Measurements from ENCODE around the gene ABTB2.

The ABTB2 gene

DNA sequence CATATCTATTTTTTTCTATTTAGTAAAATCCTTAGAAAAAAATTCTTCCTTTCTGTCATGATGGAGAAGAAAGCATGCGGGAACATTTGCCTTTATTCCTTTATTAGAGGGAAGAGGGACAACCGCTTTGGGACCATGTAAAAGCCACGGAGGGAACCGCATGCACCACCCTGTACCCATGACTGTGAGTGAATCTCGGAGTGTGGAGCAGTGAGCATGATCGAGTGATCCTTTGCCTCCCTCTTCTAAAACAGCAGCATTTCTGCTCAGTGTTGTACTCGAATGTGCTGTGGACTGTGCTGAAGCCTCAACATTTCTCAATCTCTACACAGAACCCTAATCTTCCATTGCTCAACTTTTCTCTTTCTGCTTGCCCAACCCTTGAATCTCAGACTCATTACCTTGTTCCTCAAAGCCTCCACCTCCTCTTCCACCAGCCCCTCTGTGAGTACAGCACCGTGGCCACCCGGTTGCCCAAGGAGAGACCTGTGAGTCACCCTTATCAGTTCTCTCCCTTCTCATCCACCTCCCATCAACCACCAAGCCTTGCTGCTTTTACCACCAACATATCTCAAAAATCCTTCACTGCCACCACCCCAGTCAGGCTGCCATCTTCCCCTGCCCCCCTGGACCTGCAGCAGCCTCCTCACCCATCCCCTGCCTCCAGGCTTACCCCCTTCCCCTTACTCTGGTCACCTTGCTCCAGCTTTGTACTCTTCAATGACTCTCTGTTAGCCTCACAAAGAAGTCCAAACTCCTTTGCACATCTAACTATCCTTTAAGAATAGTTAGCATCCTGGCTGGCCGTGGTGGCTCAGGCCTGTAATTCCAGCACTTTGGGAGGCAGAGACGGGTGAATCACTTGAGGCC lies 149.3 kb downstream of the ABTB2 start:
- no peak for TF ChIP-seq POLR2AphosphoS5 (IDR thresholded peaks at IDR 0.05; ENCODE audit: low read depth, low read length)
- TF ChIP-seq REST (IDR thresholded peaks at IDR 0.05; ENCODE audit: insufficient read depth in 1 of 2, low read depth in 2 of 2, low read length in 2 of 2), result no peak
- no peak for TF ChIP-seq FOXP2 (optimal IDR thresholded peaks at IDR 0.05; ENCODE audit: borderline replicate concordance, extremely low read depth, extremely low read length, insufficient read depth)
- no peak for TF ChIP-seq TAF1 (IDR thresholded peaks at IDR 0.05; ENCODE audit: borderline replicate concordance, insufficient read depth, low read length)
- no peak for TF ChIP-seq SIN3A (IDR thresholded peaks at IDR 0.05; ENCODE audit: borderline replicate concordance, insufficient read depth, low read length)

DNA sequence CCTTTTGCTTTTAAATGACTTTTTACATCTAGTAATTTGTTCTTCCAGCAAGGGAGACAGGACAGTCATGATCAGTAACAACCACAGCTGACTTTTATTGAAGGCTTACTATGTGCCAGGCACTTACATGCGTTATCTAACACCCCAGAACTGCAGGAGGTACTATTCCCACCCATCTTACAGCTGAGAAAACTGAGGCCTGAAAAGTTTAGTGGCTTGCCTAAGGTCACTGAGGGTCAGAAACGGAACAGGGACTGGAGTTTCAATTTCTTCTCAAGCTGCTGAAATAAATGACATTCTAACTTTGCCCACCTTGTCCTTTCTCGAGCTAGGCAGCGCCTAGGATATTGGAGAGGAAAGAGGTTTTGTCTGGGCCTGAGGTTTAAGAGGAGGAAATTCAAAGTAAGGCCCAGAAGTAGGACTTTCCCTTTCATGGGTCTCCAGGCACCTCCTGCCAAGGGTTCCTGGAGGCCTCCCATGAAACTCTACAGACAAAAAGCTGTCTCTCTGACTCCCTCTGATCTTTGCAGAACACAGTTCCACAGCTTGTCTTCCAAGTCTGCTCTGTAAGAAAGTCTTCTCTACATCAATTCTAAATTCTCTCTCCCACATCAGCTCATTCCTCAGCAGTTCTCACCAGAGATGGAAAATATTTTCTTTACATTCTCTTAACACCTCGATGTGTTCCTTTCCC lies 150.2 kb downstream of the ABTB2 start:
- TF ChIP-seq FOXP2 (optimal IDR thresholded peaks at IDR 0.05; ENCODE audit: borderline replicate concordance, extremely low read depth, extremely low read length, insufficient read depth), result no peak
- no peak for TF ChIP-seq REST (IDR thresholded peaks at IDR 0.05; ENCODE audit: insufficient read depth in 1 of 2, low read depth in 2 of 2, low read length in 2 of 2)
- TF ChIP-seq TAF1 (IDR thresholded peaks at IDR 0.05; ENCODE audit: borderline replicate concordance, insufficient read depth, low read length), result no peak
- TF ChIP-seq SIN3A (IDR thresholded peaks at IDR 0.05; ENCODE audit: borderline replicate concordance, insufficient read depth, low read length), result no peak
- no peak for TF ChIP-seq POLR2AphosphoS5 (IDR thresholded peaks at IDR 0.05; ENCODE audit: low read depth, low read length)

DNA sequence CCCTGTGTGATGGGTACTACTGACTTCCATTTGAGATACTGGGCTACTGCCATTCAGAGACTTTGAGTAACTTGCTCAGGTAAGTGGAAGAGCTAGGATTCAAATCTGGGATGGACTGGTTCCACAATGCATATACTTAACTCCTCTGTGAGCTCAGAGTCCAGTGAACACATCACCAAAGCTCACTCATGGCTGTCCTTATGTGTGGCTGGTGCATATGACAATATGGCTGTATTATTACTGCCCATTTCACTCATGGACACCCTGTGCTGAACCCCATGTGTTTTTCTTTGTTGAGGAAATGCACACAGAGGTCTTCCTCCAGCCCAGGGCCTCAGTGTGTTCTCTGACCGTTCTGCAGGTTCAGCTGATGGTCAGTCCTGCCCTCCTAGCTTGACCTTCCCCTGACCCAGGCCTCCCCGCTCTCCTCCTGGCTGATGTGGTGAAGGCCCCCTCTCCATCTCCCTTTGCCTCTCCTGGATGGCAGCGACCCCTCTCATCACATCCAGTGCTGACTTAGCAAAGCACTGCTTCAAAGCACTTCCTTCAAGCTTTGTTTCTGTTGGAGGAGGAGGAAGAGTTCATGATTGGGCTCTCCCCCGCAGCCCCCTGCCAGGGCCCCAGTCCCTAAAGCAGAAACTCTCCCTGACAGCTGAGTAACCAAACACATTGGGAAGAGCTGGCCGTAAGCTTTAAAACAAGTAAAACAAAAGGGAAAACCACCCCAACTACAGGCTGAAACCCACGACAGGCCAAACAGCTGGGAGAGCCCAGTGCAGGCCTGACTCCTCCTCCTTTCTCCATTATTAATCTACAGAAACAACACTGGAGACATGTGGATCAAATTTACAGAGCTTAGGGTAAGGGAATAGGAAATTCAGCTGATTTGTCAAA lies 151.2 kb downstream of the ABTB2 start:
- TF ChIP-seq POLR2AphosphoS5 (IDR thresholded peaks at IDR 0.05; ENCODE audit: low read depth, low read length) (no peak), SIN3A (IDR thresholded peaks at IDR 0.05; ENCODE audit: borderline replicate concordance, insufficient read depth, low read length) (peak; percentile 72; the same call in 1 of the 2 replicates), TAF1 (IDR thresholded peaks at IDR 0.05; ENCODE audit: borderline replicate concordance, insufficient read depth, low read length) (peak; percentile 13; the same call in 1 of the 2 replicates), FOXP2 (optimal IDR thresholded peaks at IDR 0.05; ENCODE audit: borderline replicate concordance, extremely low read depth, extremely low read length, insufficient read depth) (no peak), REST (IDR thresholded peaks at IDR 0.05; ENCODE audit: insufficient read depth in 1 of 2, low read depth in 2 of 2, low read length in 2 of 2) (peak in 1 of 2 experiments; percentile 22; a peak in 1 of 4 replicates)

- TF ChIP-seq FOXP2 (optimal IDR thresholded peaks at IDR 0.05; ENCODE audit: borderline replicate concordance, extremely low read depth, extremely low read length, insufficient read depth) (no peak), REST (IDR thresholded peaks at IDR 0.05; ENCODE audit: insufficient read depth in 1 of 2, low read depth in 2 of 2, low read length in 2 of 2) (no peak), TAF1 (IDR thresholded peaks at IDR 0.05; ENCODE audit: borderline replicate concordance, insufficient read depth, low read length) (no peak), POLR2AphosphoS5 (IDR thresholded peaks at IDR 0.05; ENCODE audit: low read depth, low read length) (no peak), SIN3A (IDR thresholded peaks at IDR 0.05; ENCODE audit: borderline replicate concordance, insufficient read depth, low read length) (no peak)
Measured at GRCh38 chr11:34205326-34206035, 152.3 kb downstream of the ABTB2 start.

Data from PFSK-1 (cell line).